B cell (primary cell): Measurements from ENCODE around the gene FTH1. TPM values are rescaled to one million over a fixed set of nuclear protein-coding genes. Genes with fewer than 3 reads are reported as not detected.

Experiments
- ATAC-seq: fragments of 200-7000 bp; cut with Tn5 transposase; one replicate; pipeline ENCODE4 v1.10.0; 2021; ENCODE audit warnings: low read depth, mild to moderate bottlenecking, moderate number of reproducible peaks, moderate library complexity
- CTCF ChIA-PET: fragments of 350-600 bp; sonication (Branson Sonifier 250); formaldehyde crosslinking; loops from one replicate; lab custom pipeline; 2021; ENCODE audit warnings: antibody characterized with exemption, inconsistent platforms; lab: Charles Lee
- POLR2A ChIA-PET: fragments of 350-600 bp; sonication (Branson Sonifier 250); formaldehyde crosslinking; loops from one replicate; lab custom pipeline; 2021; ENCODE audit warnings: antibody characterized with exemption; lab: Charles Lee
- DNase-seq: peaks from one replicate; pipeline ENCODE4 v3.0.0; 2013
- H2AFZ ChIP-seq: 2 replicates; pipeline ENCODE4 v1.6.1; 2012; ENCODE audit warnings: mild to moderate bottlenecking, low read depth, low read length; ENCODE audit not compliant: insufficient read depth, poor library complexity, severe bottlenecking
- H3K27ac ChIP-seq, 2 donors: 1 replicate in 1 of 2; 2 replicates in 1 of 2; pipeline ENCODE4 v1.5.1; 2012 to 2013; ENCODE audit warnings: low read length in 2 of 2, mild to moderate bottlenecking in 2 of 2, moderate library complexity in 1 of 2
- H3K27me3 ChIP-seq, 4 experiments: fragments of 200-600 bp in 1 of 4; sonication (generic) in 1 of 4; replicated peaks in 1 of 4; 1 replicate in 2 of 4; 2 replicates in 2 of 4; pipeline versions ENCODE4 v1.6.1 to v1.7.0; 2013 to 2016; ENCODE audit warnings: low read length in 3 of 4, mild to moderate bottlenecking in 2 of 4, mixed read lengths in 1 of 4, moderate library complexity in 1 of 4; ENCODE audit not compliant: insufficient read depth in 4 of 4, control insufficient read depth in 3 of 4; ENCODE audit errors: control extremely low read depth in 1 of 4
- H3K36me3 ChIP-seq, 2 experiments: replicated peaks in 1 of 2; 1 replicate in 1 of 2; 2 replicates in 1 of 2; pipeline versions ENCODE4 v1.6.1 to v1.7.1; 2013; ENCODE audit warnings: low read length in 1 of 2; ENCODE audit not compliant: insufficient read depth in 2 of 2, control insufficient read depth in 1 of 2; ENCODE audit errors: control extremely low read depth in 1 of 2, extremely low read depth in 1 of 2
- H3K4me1 ChIP-seq, 2 donors: fragments of 200-600 bp in 1 of 2; sonication (generic) in 1 of 2; 1 replicate in 1 of 2; 2 replicates in 1 of 2; pipeline versions ENCODE4 v1.5.1 to v1.6.1; 2013 to 2017; ENCODE audit warnings: low read length in 2 of 2; ENCODE audit not compliant: control insufficient read depth in 2 of 2, insufficient read depth in 2 of 2
- H3K4me2 ChIP-seq: replicated peaks from 2 replicates; pipeline ENCODE3; 2012; ENCODE audit warnings: mild to moderate bottlenecking, low read depth, low read length; ENCODE audit not compliant: poor library complexity, severe bottlenecking
- H3K4me3 ChIP-seq, 5 experiments: fragments of 200-600 bp in 1 of 5; sonication (generic) in 1 of 5; 1 replicate in 3 of 5; 2 replicates in 2 of 5; pipeline versions ENCODE4 v1.5.1 to v1.7.0; 2011 to 2016; ENCODE audit warnings: low read length in 4 of 5, mild to moderate bottlenecking in 4 of 5, low read depth in 2 of 5, control low read depth in 1 of 5, moderate library complexity in 1 of 5; ENCODE audit not compliant: insufficient read depth in 1 of 5; ENCODE audit errors: control extremely low read depth in 1 of 5, extremely low read depth in 1 of 5
- H3K79me2 ChIP-seq: fragments of 200-600 bp; sonication (generic); one replicate; pipeline ENCODE4 v1.6.0; 2016; ENCODE audit warnings: low read length; ENCODE audit not compliant: control insufficient read depth, insufficient read depth
- H3K9ac ChIP-seq: fragments of 200-600 bp; sonication (generic); 2 replicates; pipeline ENCODE4 v1.6.1; 2017; ENCODE audit warnings: mild to moderate bottlenecking, low read length, moderate library complexity
- H3K9me3 ChIP-seq, 3 donors: one replicate each; pipeline versions ENCODE4 v1.6.1 to v1.7.1; 2013; ENCODE audit warnings: low read length in 2 of 3; ENCODE audit not compliant: control insufficient read depth in 2 of 3, insufficient read depth in 1 of 3; ENCODE audit errors: control extremely low read depth in 1 of 3
- H4K20me1 ChIP-seq: 2 replicates; pipeline ENCODE4 v1.6.0; 2012; ENCODE audit warnings: mild to moderate bottlenecking, low read length; ENCODE audit not compliant: insufficient read depth, control insufficient read depth, poor library complexity, severe bottlenecking
- H3K27ac Mint-ChIP-seq: one replicate; pipeline ENCODE4 v1.8.0; 2021; ENCODE audit warnings: mixed read lengths
- H3K27me3 Mint-ChIP-seq: one replicate; pipeline ENCODE4 v1.8.0; 2021; ENCODE audit warnings: mixed read lengths
- H3K4me1 Mint-ChIP-seq: one replicate; pipeline ENCODE4 v1.8.0; 2021; ENCODE audit warnings: mixed read lengths
- H3K4me3 Mint-ChIP-seq: one replicate; pipeline ENCODE4 v1.8.0; 2021; ENCODE audit warnings: mixed read lengths
- H3K9me3 Mint-ChIP-seq: one replicate; pipeline ENCODE4 v1.8.0; 2022; ENCODE audit warnings: mixed read lengths; ENCODE audit not compliant: insufficient read depth
- CTCF ChIP-seq: fragments of 200-600 bp; IDR thresholded peaks from one replicate; pipeline ENCODE4 v1.8.0; 2022; ENCODE audit warnings: antibody characterized with exemption, mild to moderate bottlenecking
- EZH2 ChIP-seq: IDR thresholded peaks from 2 replicates; pipeline ENCODE4 v1.6.1; 2012; ENCODE audit warnings: borderline replicate concordance, low read depth, mild to moderate bottlenecking, moderate library complexity, low read length; ENCODE audit not compliant: insufficient read depth, poor library complexity, severe bottlenecking
- WGBS: methylation state at CpG from one replicate; pipeline ENCODE4 v1.1.5; 2013; ENCODE audit warnings: missing lambda C conversion rate; ENCODE audit not compliant: insufficient coverage; 5-methylcytosine and 5-hydroxymethylcytosine counted together
- intact Hi-C: fragments of 100-400 bp; cut with micrococcal nuclease; formaldehyde crosslinking; loops from one replicate; pipeline ENCODE4 v1.10.0; 2022
- polyA plus RNA-seq: library from polyadenylated mRNA; depleted of rRNA; stranded (reverse); fragments of >200 nt; gene quantifications from 2 replicates; pipeline ENCODE4 v1.2.3, GENCODE V29; 2012
- total RNA-seq, 2 donors: library from RNA; stranded (reverse); fragments of 120-200 nt in 1 of 2; gene quantifications; 1 replicate in 1 of 2; 2 replicates in 1 of 2; pipeline versions ENCODE4 v1.2.3 to v1.2.4, GENCODE V29; 2013 to 2022

The FTH1 gene
- total and polyA plus RNA-seq, 2 donors (not counting 1 experiment from before 2014, with no cell fraction given) = 1,136 to 1,314 TPM

- H3K9me3 Mint-ChIP-seq = no peaks in the 10 kb centered on the region
- CTCF ChIA-PET = interaction anchor here (1.4 to 1.6 kb wide), 2 partner anchors 21 to 155 kb away, joined by 3 to 5 read pairs; no protein-coding TSS in a partner anchor
Observed at GRCh38 chr11:61926235-61926634, 41.2 kb downstream of the FTH1 start.

GRCh38 chr11:61925736-61926135 is 41.7 kb downstream of the FTH1 start:
- ATAC-seq (no peak), DNase-seq (no peak)
- Histone ChIP-seq H3K79me2 (no peaks in the 10 kb centered on the region), H3K9me3 (peaks cover 0 to 7% (median 0%) of the 10 kb centered on the region in 3 donors), H3K27me3 (peaks cover 0 to 9% (median 0%) of the 10 kb centered on the region in 4 experiments), H3K4me1 (no peaks in the 10 kb centered on the region), H3K36me3 (no peaks in the 10 kb centered on the region), H3K4me3 (no peak overlapping the region), H3K27ac (no peak overlapping the region), H3K9ac (no peak overlapping the region), H3K4me2 (no peak overlapping the region), H2AFZ (no peak overlapping the region), H4K20me1 (no peaks in the 10 kb centered on the region)
- no peak overlapping the region for H3K4me3 Mint-ChIP-seq
- peaks cover 4% of the 10 kb centered on the region for H3K4me1 Mint-ChIP-seq
- no peak overlapping the region for H3K27ac Mint-ChIP-seq
- no peak for TF ChIP-seq EZH2
- TF ChIP-seq CTCF = no peak
- H3K27me3 Mint-ChIP-seq = peaks cover 21% of the 10 kb centered on the region
- ChIA-PET CTCF (interaction anchor here (1.4 to 1.6 kb wide), 2 partner anchors 22 to 156 kb away, joined by 3 to 5 read pairs; no protein-coding TSS in a partner anchor), POLR2A (no interaction called here)
- WGBS = no CpG with 5 or more reads among the region's 2 CpGs
- no peaks in the 10 kb centered on the region for H3K9me3 Mint-ChIP-seq
- intact Hi-C loops = no loop called here

More at GRCh38 chr11:61926235-61926634, 41.2 kb downstream of the FTH1 start:
- Histone ChIP-seq H3K9ac (no peak overlapping the region), H3K27me3 (peaks cover 0 to 10% (median 0%) of the 10 kb centered on the region in 4 experiments), H3K9me3 (peaks cover 0 to 7% (median 0%) of the 10 kb centered on the region in 3 donors), H2AFZ (no peak overlapping the region), H3K27ac (no peak overlapping the region), H3K4me1 (no peaks in the 10 kb centered on the region), H3K4me3 (no peak overlapping the region), H3K79me2 (no peaks in the 10 kb centered on the region), H3K4me2 (no peak overlapping the region), H3K36me3 (no peaks in the 10 kb centered on the region), H4K20me1 (no peaks in the 10 kb centered on the region)
- WGBS = 87% methylated on average over 3 of the region's 3 CpGs
- TF ChIP-seq CTCF (no peak), EZH2 (no peak)
- ATAC-seq (no peak), DNase-seq (no peak)
- Mint-ChIP-seq H3K27ac (no peak overlapping the region), H3K4me1 (peaks cover 4% of the 10 kb centered on the region), H3K4me3 (no peak overlapping the region), H3K27me3 (peaks cover 22% of the 10 kb centered on the region)
- POLR2A ChIA-PET = no interaction called here
- intact Hi-C loops = no loop called here
